ENCODE data around the gene TMEM87A. TPM values are rescaled to one million over a fixed set of nuclear protein-coding genes. Genes with fewer than 3 reads are reported as not detected.

Gene TMEM87A
- total RNA-seq, 1 experiment from 2014 or later, result 76.7 TPM

DNA sequence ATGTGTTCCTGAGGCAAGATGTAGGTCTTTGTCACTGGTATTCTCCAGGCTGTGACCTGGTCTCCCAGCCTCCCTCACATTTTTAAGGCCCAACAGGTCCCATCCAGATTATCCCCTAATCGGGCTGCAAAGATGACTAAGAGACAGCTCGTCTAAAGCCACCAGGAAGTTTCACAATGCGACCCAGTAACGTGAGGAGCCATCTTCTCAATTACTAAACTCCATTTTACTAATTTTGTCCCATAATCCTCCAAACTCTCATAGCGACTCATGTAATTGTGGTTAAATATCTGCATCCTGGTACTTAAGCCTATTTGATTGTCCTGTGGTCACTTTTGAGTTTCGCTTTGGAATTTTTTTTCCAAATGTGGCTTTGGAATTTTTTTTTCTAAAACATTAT, 108.1 kb downstream of the TMEM87A start:
- DNase-seq (ENCODE audit: low read depth), result peak; percentile 15

DNA sequence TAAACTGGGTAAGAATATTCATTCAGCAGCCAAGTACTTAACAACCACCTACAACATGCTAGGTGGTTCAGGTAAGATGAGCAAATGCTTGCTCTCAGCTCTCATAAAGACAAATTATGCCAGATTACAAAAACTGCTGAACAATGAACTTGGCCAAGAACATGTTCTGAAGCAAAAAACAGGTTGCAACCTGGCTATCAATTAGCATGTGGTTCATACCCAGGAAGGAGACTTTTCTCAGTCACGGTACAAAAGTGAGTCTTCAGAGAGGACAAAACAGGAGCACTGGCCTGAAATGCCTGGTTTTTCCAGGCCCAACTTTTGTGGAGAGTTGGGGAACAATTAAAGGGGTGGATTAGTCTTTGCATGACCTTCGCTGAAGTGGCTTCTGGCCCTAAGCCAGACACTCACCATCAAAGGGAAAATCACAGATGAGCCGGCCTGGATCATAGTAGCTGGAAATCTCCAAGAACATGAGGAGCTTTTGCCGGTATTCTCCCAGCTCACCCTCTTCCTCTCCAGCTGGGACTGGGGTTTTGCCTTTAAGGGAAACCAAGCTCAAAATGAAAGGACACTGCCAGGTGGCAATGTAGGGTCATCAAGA, 109.2 kb downstream of the TMEM87A start:
- no peak for DNase-seq (ENCODE audit: low read depth)

DNA sequence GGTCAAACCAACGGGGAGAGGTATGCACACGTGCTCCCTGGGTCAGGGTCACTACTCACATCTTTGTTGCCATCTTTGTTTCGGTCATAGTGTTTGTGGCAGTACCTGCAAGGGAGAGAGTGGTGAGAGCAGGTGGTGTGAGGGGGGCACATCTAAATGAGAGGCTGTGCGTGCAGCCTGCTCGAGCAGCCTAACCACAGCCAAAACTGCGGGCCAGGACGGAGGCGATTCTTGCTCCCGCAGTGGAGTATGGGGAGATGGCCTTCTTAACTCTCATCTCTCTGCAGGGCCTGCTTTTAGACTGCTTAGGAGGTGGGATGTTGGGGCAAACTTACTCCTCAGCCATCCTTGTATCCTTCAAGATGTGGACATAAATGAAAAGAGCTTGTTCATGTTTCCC, 109.9 kb downstream of the TMEM87A start:
- DNase-seq (ENCODE audit: low read depth), result no peak

Other genes starting within 250 kb of the TMEM87A start
- gene PLA2G4D, start 178.9 kb downstream of the TMEM87A start, total RNA-seq (2014; rRNA removed; shearing (Covaris generic)), result not detected in 2 replicates
- not detected in 2 replicates for gene PLA2G4F, start 116.8 kb downstream of the TMEM87A start, total RNA-seq (2014; rRNA removed; shearing (Covaris generic))
- gene VPS39, start 65.1 kb downstream of the TMEM87A start, total RNA-seq (2014; rRNA removed; shearing (Covaris generic)), result 28.1 and 29.0 TPM in 2 replicates
- 19.0 and 25.1 TPM in 2 replicates for gene GANC, start 232 bp downstream of the TMEM87A start, total RNA-seq (2014; rRNA removed; shearing (Covaris generic))
- gene CAPN3, start 86.1 kb upstream of the TMEM87A start, total RNA-seq (2014; rRNA removed; shearing (Covaris generic)), result not detected in 2 replicates
- 37.0 and 40.4 TPM in 2 replicates for gene ZNF106, start 217.7 kb upstream of the TMEM87A start, total RNA-seq (2014; rRNA removed; shearing (Covaris generic))
- 101 and 108 TPM in 2 replicates for gene SNAP23, start 222.2 kb upstream of the TMEM87A start, total RNA-seq (2014; rRNA removed; shearing (Covaris generic))

All from RPMI7951 (cell line).